CD4-positive, alpha-beta T cell treated with Interferon gamma for 1 hour (primary cell): Measurements from ENCODE around the gene TRAF3.
"Not testable (repeated sequence)": the region's sequence is repeated elsewhere in the genome, so short reads cannot be mapped to it uniquely, and the experiment has no call there.

Source experiments
- DNase-seq: peaks from one replicate; pipeline ENCODE4 v3.0.0-alpha.2; 2020

Gene TRAF3

GRCh38 chr14:102752239-102752847 is 24.9 kb upstream of the TRAF3 start:
- no peak for DNase-seq

GRCh38 chr14:102754370-102755262 is 22.6 kb upstream of the TRAF3 start:
- DNase-seq = no peak

GRCh38 chr14:102757646-102758045 is 19.6 kb upstream of the TRAF3 start:
- no peak for DNase-seq

- no peak for DNase-seq
These were observed 19.2 kb upstream of the TRAF3 start for GRCh38 chr14:102758087-102758486.

GRCh38 chr14:102759456-102760187 is 17.6 kb upstream of the TRAF3 start:
- DNase-seq = no peak

- no peak for DNase-seq
These were observed 16.6 kb upstream of the TRAF3 start for GRCh38 chr14:102760496-102761193.

GRCh38 chr14:102761206-102761605 is 16.0 kb upstream of the TRAF3 start:
- no peak for DNase-seq

GRCh38 chr14:102764220-102764671 is 13.0 kb upstream of the TRAF3 start:
- DNase-seq = no peak

- DNase-seq = not testable (repeated sequence)
These were observed 11.5 kb upstream of the TRAF3 start for GRCh38 chr14:102765770-102766169.

GRCh38 chr14:102768223-102769048 is 8.8 kb upstream of the TRAF3 start:
- DNase-seq = peak; percentile 73

- no peak for DNase-seq
These were observed 8.3 kb upstream of the TRAF3 start for GRCh38 chr14:102769049-102769327.

GRCh38 chr14:102770147-102771123 is 6.8 kb upstream of the TRAF3 start:
- DNase-seq = no peak

GRCh38 chr14:102771144-102771543 is 6.1 kb upstream of the TRAF3 start:
- DNase-seq = no peak

- DNase-seq = no peak
These were observed 4.3 kb upstream of the TRAF3 start for GRCh38 chr14:102772781-102773570.

GRCh38 chr14:102774391-102775153 is 2.7 kb upstream of the TRAF3 start:
- DNase-seq = peak; percentile 74

- no peak for DNase-seq
These were observed 1.1 kb upstream of the TRAF3 start for GRCh38 chr14:102775855-102776760.

GRCh38 chr14:102777711-102778337 is 575 bp downstream of the TRAF3 start:
- no peak for DNase-seq
